ENCODE results near the gene ARHGAP4. TPM values are rescaled to one million over a fixed set of nuclear protein-coding genes. Genes with fewer than 3 reads are reported as not detected.

The ARHGAP4 gene
- total and polyA plus RNA-seq, 2 of the 4 experiments (the other 2 are of a cell fraction), result 0.18 to 0.72 TPM

DNA sequence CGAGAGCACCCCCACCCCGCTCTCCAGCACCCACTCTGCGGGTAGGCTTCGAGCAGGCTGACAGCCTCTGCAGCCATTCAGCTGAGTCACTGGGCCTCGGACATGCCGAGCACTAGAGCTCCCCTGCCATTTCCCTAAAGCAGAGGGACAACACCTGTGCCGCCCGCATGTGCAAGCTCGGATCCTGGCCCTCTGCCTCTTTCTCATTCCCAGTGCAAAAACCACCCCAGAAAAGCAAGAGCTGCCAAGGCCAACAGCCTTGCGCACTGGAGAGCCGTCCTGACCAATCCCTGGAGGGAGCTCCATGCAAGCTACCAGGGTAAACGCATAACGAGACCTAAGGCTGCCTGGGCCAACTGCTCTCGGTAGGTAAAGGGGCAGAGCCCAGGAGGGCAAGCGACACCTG is 40.2 kb upstream of the ARHGAP4 start:
- Histone ChIP-seq H4K5ac (ENCODE audit: low read depth, low read length) (no peak overlapping the region), H2BK15ac (ENCODE audit: low read depth, low read length) (no peak overlapping the region), H3K4me1 (ENCODE audit: control insufficient read depth, insufficient read depth, low read length) (peaks cover 18% of the 10 kb centered on the region), H3K27ac (ENCODE audit: insufficient read depth, low read length) (no peak overlapping the region), H2AK9ac (replicated peaks; ENCODE audit: low read depth, low read length, poor library complexity) (no peak overlapping the region), H4K20me1 (ENCODE audit: insufficient read depth, low read length) (peaks cover 82% of the 10 kb centered on the region), H3K4me2 (ENCODE audit: low read depth, low read length) (no peak overlapping the region), H4K91ac (ENCODE audit: insufficient read depth, low read depth, low read length) (no peak overlapping the region), H3K18ac (ENCODE audit: low read depth, low read length) (no peak overlapping the region), H4K8ac (ENCODE audit: low read depth in 2 of 2, low read length in 2 of 2) (no peak overlapping the region), H3K9me3 (ENCODE audit: control insufficient read depth, insufficient read depth, low read length) (no peaks in the 10 kb centered on the region), H3K23ac (ENCODE audit: low read depth, low read length) (no peak overlapping the region), H3K27me3 (ENCODE audit: control insufficient read depth, insufficient read depth, low read length) (no peaks in the 10 kb centered on the region), H3K4ac (ENCODE audit: low read depth, low read length) (no peak overlapping the region), H2AK5ac (ENCODE audit: low read depth, low read length) (no peak overlapping the region), H2BK5ac (ENCODE audit: low read depth, low read length, poor library complexity, severe bottlenecking) (no peak overlapping the region), H3K14ac (replicated peaks; ENCODE audit: low read depth, low read length) (no peak overlapping the region), H3K4me3 (ENCODE audit: insufficient read depth, low read depth, low read length) (no peak overlapping the region), H3K36me3 (ENCODE audit: control insufficient read depth, insufficient read depth, low read length) (peaks cover 25% of the 10 kb centered on the region), H3K56ac (ENCODE audit: extremely low read depth, insufficient read depth, low read length) (no peak overlapping the region), H3K9ac (ENCODE audit: low read depth, low read length) (no peak overlapping the region), H3K9me1 (ENCODE audit: insufficient read depth, low read length) (peaks cover 9% of the 10 kb centered on the region; the same call in 1 of the 2 replicates), H2AFZ (replicated peaks; ENCODE audit: low read length, poor library complexity) (no peak overlapping the region), H2BK120ac (ENCODE audit: low read depth, low read length) (no peak overlapping the region), H2BK20ac (ENCODE audit: low read depth, low read length) (no peak overlapping the region), H3K79me1 (ENCODE audit: low read depth in 1 of 2, low read length in 2 of 2) (peaks cover 5 to 24% of the 10 kb centered on the region in 2 experiments; a peak in 3 of 4 replicates)
- ATAC-seq (ENCODE audit: low read depth), result no peak
- ChIA-PET CTCF (no interaction called here), POLR2A (ENCODE audit: unreplicated experiment) (no interaction called here)
- no peak for DNase-seq
- dilution Hi-C loops (cut with HindIII; ENCODE audit: low sequenced_read_pairs, unreplicated experiment), result no loop called here
- BruUV-seq (replicated peaks), result no TSS peak
- TF ChIP-seq SMC3 (IDR thresholded peaks at IDR 0.05; ENCODE audit: low read depth, low read length), result no peak
- TF ChIP-seq ELK1 (IDR thresholded peaks at IDR 0.05; ENCODE audit: borderline replicate concordance, low read depth, low read length), result no peak
- TF ChIP-seq RCOR1 (IDR thresholded peaks at IDR 0.05; ENCODE audit: insufficient replicate concordance, low read length), result no peak
- no peak for TF ChIP-seq RAD21 (IDR thresholded peaks at IDR 0.05; ENCODE audit: low read length)
- TF ChIP-seq NFE2L2 (IDR thresholded peaks at IDR 0.05; ENCODE audit: low read depth, low read length), result no peak
- TF ChIP-seq CEBPB (IDR thresholded peaks at IDR 0.05; ENCODE audit: low read depth, low read length), result no peak
- TF ChIP-seq MXI1 (IDR thresholded peaks at IDR 0.05; ENCODE audit: borderline replicate concordance, low read depth, low read length), result no peak
- no peak for TF ChIP-seq POLR2A (IDR thresholded peaks at IDR 0.05; ENCODE audit: low read depth, low read length)
- TF ChIP-seq CTCF (conservative IDR thresholded peaks at IDR 0.05; ENCODE audit: low read depth, low read length), result no peak
- TF ChIP-seq MAZ (IDR thresholded peaks at IDR 0.05; ENCODE audit: borderline replicate concordance, low read depth, low read length), result no peak
- no peak for TF ChIP-seq BHLHE40 (IDR thresholded peaks at IDR 0.05; ENCODE audit: low read depth, low read length)
- no peak for TF ChIP-seq MAFK (IDR thresholded peaks at IDR 0.05; ENCODE audit: low read depth, low read length)
- TF ChIP-seq RFX5 (IDR thresholded peaks at IDR 0.05; ENCODE audit: low read depth, low read length), result no peak
- in situ Hi-C loops (cut with MboI; ENCODE audit: low sequenced_read_pairs), result loop anchor here (10.0 kb wide), 1 partner anchor 201 kb away; the partner anchor contains the start of gene PLXNB3
- intact Hi-C loops (cut with micrococcal nuclease), result no loop called here
- 90% methylated on average over 9 of the region's 15 CpGs; no CpG with 5 or more reads in 1 of the 2 experiments for WGBS, 2 experiments (ENCODE audit: extremely low coverage in 2 of 2, insufficient read length in 1 of 2)

Measured in IMR-90 (cell line).